PFSK-1 (cell line): ENCODE measurements around the gene MYO1C.

Experiments
- POLR2AphosphoS5 ChIP-seq: IDR thresholded peaks from 2 replicates; pipeline ENCODE4 v1.6.1; 2012; ENCODE audit warnings: low read depth, mild to moderate bottlenecking, control low read depth, low read length, moderate library complexity
- TAF1 ChIP-seq: IDR thresholded peaks from 2 replicates; pipeline ENCODE4 v1.6.1; 2012; ENCODE audit warnings: low read length, control low read depth, borderline replicate concordance; ENCODE audit not compliant: insufficient read depth
- TF ChIP-seq, protein P1 (sequence below), 2 experiments: IDR thresholded peaks; 2 replicates each; pipeline versions ENCODE4 v1.6.1 to v1.8.0; 2011 to 2012; ENCODE audit warnings: low read depth in 2 of 2, low read length in 2 of 2, control low read depth in 1 of 2, inconsistent platforms in 1 of 2, mild to moderate bottlenecking in 1 of 2, moderate library complexity in 1 of 2; ENCODE audit not compliant: insufficient read depth in 1 of 2

DNA sequence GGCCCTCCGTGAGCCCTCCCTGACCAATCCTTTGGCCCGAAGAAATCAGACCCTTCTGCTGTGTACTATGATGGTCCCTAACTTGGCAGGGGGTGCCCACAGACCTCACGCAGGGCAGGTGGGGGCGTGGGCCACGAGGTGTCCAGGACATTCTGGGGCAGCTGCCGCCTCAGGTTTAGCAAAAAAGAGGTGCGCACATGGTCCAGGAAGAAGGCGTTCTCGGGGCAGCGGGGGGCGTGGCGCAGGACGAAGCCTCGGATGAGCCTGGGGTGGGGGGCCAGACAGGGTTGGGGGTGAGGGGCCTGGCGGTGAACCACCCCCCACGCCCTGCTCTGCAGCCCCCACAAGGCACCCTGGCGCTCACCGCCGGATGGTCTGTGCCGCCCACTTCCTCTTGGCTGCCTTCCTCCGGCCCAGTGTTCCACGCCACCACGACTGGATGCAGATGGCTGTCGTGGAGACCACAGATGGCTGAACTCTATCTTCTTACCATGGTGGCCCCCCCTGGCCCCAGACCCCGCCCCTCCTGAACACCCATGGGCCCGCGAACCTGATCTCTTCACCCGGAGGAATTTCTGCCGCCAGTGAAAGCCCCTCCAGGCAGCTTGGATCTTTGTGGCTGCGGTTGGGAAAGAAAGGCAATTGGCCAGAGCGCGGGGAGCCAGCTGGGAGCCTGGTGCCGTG, 22.3 kb downstream of the MYO1C start:
- TF ChIP-seq, protein P1, sequence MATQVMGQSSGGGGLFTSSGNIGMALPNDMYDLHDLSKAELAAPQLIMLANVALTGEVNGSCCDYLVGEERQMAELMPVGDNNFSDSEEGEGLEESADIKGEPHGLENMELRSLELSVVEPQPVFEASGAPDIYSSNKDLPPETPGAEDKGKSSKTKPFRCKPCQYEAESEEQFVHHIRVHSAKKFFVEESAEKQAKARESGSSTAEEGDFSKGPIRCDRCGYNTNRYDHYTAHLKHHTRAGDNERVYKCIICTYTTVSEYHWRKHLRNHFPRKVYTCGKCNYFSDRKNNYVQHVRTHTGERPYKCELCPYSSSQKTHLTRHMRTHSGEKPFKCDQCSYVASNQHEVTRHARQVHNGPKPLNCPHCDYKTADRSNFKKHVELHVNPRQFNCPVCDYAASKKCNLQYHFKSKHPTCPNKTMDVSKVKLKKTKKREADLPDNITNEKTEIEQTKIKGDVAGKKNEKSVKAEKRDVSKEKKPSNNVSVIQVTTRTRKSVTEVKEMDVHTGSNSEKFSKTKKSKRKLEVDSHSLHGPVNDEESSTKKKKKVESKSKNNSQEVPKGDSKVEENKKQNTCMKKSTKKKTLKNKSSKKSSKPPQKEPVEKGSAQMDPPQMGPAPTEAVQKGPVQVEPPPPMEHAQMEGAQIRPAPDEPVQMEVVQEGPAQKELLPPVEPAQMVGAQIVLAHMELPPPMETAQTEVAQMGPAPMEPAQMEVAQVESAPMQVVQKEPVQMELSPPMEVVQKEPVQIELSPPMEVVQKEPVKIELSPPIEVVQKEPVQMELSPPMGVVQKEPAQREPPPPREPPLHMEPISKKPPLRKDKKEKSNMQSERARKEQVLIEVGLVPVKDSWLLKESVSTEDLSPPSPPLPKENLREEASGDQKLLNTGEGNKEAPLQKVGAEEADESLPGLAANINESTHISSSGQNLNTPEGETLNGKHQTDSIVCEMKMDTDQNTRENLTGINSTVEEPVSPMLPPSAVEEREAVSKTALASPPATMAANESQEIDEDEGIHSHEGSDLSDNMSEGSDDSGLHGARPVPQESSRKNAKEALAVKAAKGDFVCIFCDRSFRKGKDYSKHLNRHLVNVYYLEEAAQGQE (IDR thresholded peaks at IDR 0.05; ENCODE audit: insufficient read depth in 1 of 2, low read depth in 2 of 2, low read length in 2 of 2) = no peak
- TF ChIP-seq TAF1 (no peak), POLR2AphosphoS5 (no peak)
